Skeletal muscle satellite cell (primary cell): ENCODE data around the gene SLC39A11.

Source experiments
- H3K27me3 ChIP-seq: 2 replicates; pipeline ENCODE4 v1.7.0; 2013; ENCODE audit warnings: low read length; ENCODE audit not compliant: control insufficient read depth, insufficient read depth
- H3K36me3 ChIP-seq: 2 replicates; pipeline ENCODE4 v1.7.0; 2013; ENCODE audit warnings: mild to moderate bottlenecking, control low read depth, low read length; ENCODE audit not compliant: insufficient read depth
- H3K4me1 ChIP-seq: 2 replicates; pipeline ENCODE4 v1.7.0; 2013; ENCODE audit warnings: low read length; ENCODE audit not compliant: control insufficient read depth, insufficient read depth
- H3K4me2 ChIP-seq: 2 replicates; pipeline ENCODE4 v1.7.0; 2013; ENCODE audit warnings: mild to moderate bottlenecking, low read length
- H3K4me3 ChIP-seq: 2 replicates; pipeline ENCODE4 v1.7.0; 2013; ENCODE audit warnings: low read length
- H3K9ac ChIP-seq: 2 replicates; pipeline ENCODE4 v1.7.0; 2013; ENCODE audit warnings: mild to moderate bottlenecking, low read depth, low read length, moderate library complexity
- H3K9me3 ChIP-seq: replicated peaks from 2 replicates; pipeline ENCODE4 v1.7.0; 2013; ENCODE audit warnings: mild to moderate bottlenecking, control low read depth, low read length

SLC39A11 gene

GRCh38 chr17:72887917-72888316 lies 204.6 kb downstream of the SLC39A11 start:
- Histone ChIP-seq H3K9me3 (no peaks in the 10 kb centered on the region), H3K36me3 (no peaks in the 10 kb centered on the region), H3K27me3 (no peaks in the 10 kb centered on the region), H3K4me1 (peaks cover 6% of the 10 kb centered on the region), H3K9ac (no peak overlapping the region), H3K4me3 (no peak overlapping the region), H3K4me2 (no peak overlapping the region)

- Histone ChIP-seq H3K4me2 (no peak overlapping the region), H3K9me3 (no peaks in the 10 kb centered on the region), H3K4me1 (peaks cover 6% of the 10 kb centered on the region), H3K9ac (no peak overlapping the region), H3K36me3 (no peaks in the 10 kb centered on the region), H3K4me3 (no peak overlapping the region), H3K27me3 (no peaks in the 10 kb centered on the region)
Observed at GRCh38 chr17:72887322-72887721, 205.2 kb downstream of the SLC39A11 start.

DNA sequence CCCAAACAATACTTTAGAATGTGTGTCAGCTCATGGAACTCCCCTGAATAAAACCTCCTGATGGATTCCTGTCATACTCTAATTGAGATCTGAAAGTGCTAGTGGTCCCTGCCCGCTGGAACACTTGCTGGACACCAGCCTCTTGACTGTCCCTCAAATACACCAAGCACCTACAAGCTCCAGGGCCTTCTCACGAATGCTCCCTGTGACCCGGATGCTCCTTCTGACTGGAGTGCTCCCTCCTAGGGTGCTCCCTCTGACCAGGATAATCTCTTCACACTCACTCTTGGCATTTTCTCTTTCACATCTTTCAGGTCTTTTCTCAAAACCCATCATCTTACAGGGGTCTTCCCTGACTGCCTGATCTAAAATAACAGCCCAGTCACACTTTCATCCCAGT lies 205.9 kb downstream of the SLC39A11 start:
- H3K4me2 ChIP-seq, result no peak overlapping the region
- H3K36me3 ChIP-seq, result no peaks in the 10 kb centered on the region
- H3K27me3 ChIP-seq, result no peaks in the 10 kb centered on the region
- no peaks in the 10 kb centered on the region for H3K9me3 ChIP-seq
- no peak overlapping the region for H3K9ac ChIP-seq
- H3K4me1 ChIP-seq, result peaks cover 6% of the 10 kb centered on the region
- no peak overlapping the region for H3K4me3 ChIP-seq

GRCh38 chr17:72884066-72884465 lies 208.4 kb downstream of the SLC39A11 start:
- Histone ChIP-seq H3K9ac (no peak overlapping the region), H3K4me1 (no peaks in the 10 kb centered on the region), H3K36me3 (no peaks in the 10 kb centered on the region), H3K4me2 (no peak overlapping the region), H3K27me3 (no peaks in the 10 kb centered on the region), H3K9me3 (peaks cover 7% of the 10 kb centered on the region), H3K4me3 (no peak overlapping the region)

- Histone ChIP-seq H3K36me3 (no peaks in the 10 kb centered on the region), H3K27me3 (no peaks in the 10 kb centered on the region), H3K4me2 (no peak overlapping the region), H3K9me3 (peaks cover 7% of the 10 kb centered on the region), H3K4me3 (no peak overlapping the region), H3K4me1 (no peaks in the 10 kb centered on the region), H3K9ac (no peak overlapping the region)
Observed at GRCh38 chr17:72883351-72883750, 209.1 kb downstream of the SLC39A11 start.

GRCh38 chr17:72882426-72882825 lies 210.1 kb downstream of the SLC39A11 start:
- Histone ChIP-seq H3K4me2 (no peak overlapping the region), H3K9me3 (peaks cover 7% of the 10 kb centered on the region), H3K9ac (no peak overlapping the region), H3K4me1 (no peaks in the 10 kb centered on the region), H3K27me3 (no peaks in the 10 kb centered on the region), H3K4me3 (no peak overlapping the region), H3K36me3 (no peaks in the 10 kb centered on the region)

- peaks cover 7% of the 10 kb centered on the region for H3K9me3 ChIP-seq
- H3K36me3 ChIP-seq, result no peaks in the 10 kb centered on the region
- H3K27me3 ChIP-seq, result no peaks in the 10 kb centered on the region
- H3K4me2 ChIP-seq, result no peak overlapping the region
- H3K4me3 ChIP-seq, result no peak overlapping the region
- no peaks in the 10 kb centered on the region for H3K4me1 ChIP-seq
- no peak overlapping the region for H3K9ac ChIP-seq
Observed at GRCh38 chr17:72879877-72880276, 212.6 kb downstream of the SLC39A11 start.

- Histone ChIP-seq H3K4me3 (no peak overlapping the region), H3K4me2 (no peak overlapping the region), H3K4me1 (no peaks in the 10 kb centered on the region), H3K9ac (no peak overlapping the region), H3K9me3 (peaks cover 7% of the 10 kb centered on the region), H3K27me3 (no peaks in the 10 kb centered on the region), H3K36me3 (no peaks in the 10 kb centered on the region)
Observed at GRCh38 chr17:72878975-72879660, 213.4 kb downstream of the SLC39A11 start.

- Histone ChIP-seq H3K36me3 (no peaks in the 10 kb centered on the region), H3K4me3 (no peak overlapping the region), H3K4me1 (no peaks in the 10 kb centered on the region), H3K9ac (no peak overlapping the region), H3K4me2 (no peak overlapping the region), H3K9me3 (peaks cover 7% of the 10 kb centered on the region), H3K27me3 (no peaks in the 10 kb centered on the region)
Observed at GRCh38 chr17:72877348-72877747, 215.1 kb downstream of the SLC39A11 start.

- H3K4me1 ChIP-seq, result no peaks in the 10 kb centered on the region
- no peaks in the 10 kb centered on the region for H3K27me3 ChIP-seq
- peaks cover 7% of the 10 kb centered on the region for H3K9me3 ChIP-seq
- H3K4me3 ChIP-seq, result no peak overlapping the region
- H3K4me2 ChIP-seq, result no peak overlapping the region
- no peak overlapping the region for H3K9ac ChIP-seq
- H3K36me3 ChIP-seq, result no peaks in the 10 kb centered on the region
Observed at GRCh38 chr17:72876413-72876812, 216.1 kb downstream of the SLC39A11 start.

GRCh38 chr17:72875361-72875760 lies 217.1 kb downstream of the SLC39A11 start:
- H3K9me3 ChIP-seq, result peaks cover 7% of the 10 kb centered on the region

GRCh38 chr17:72872396-72872795 lies 220.1 kb downstream of the SLC39A11 start:
- no peak overlapping the region for H3K4me3 ChIP-seq
- no peaks in the 10 kb centered on the region for H3K4me1 ChIP-seq
- H3K9ac ChIP-seq, result no peak overlapping the region
- H3K9me3 ChIP-seq, result no peaks in the 10 kb centered on the region
- no peak overlapping the region for H3K4me2 ChIP-seq
- H3K36me3 ChIP-seq, result no peaks in the 10 kb centered on the region
- no peaks in the 10 kb centered on the region for H3K27me3 ChIP-seq

More at GRCh38 chr17:72875361-72875760, 217.1 kb downstream of the SLC39A11 start:
- H3K36me3 ChIP-seq, result no peaks in the 10 kb centered on the region
- no peak overlapping the region for H3K4me2 ChIP-seq
- no peak overlapping the region for H3K9ac ChIP-seq
- no peak overlapping the region for H3K4me3 ChIP-seq
- H3K4me1 ChIP-seq, result no peaks in the 10 kb centered on the region
- H3K27me3 ChIP-seq, result no peaks in the 10 kb centered on the region
